Mesendoderm (in vitro differentiated cells): Measurements from ENCODE around the gene OPRL1.

ENCODE experiments used
- DNase-seq: peaks from one replicate; pipeline ENCODE4 v3.0.0; 2013
- H2AK5ac ChIP-seq: 2 replicates; pipeline ENCODE4 v1.6.1; 2013; ENCODE audit warnings: low read length, inconsistent platforms
- H2BK120ac ChIP-seq: 2 replicates; pipeline ENCODE4 v1.6.1; 2013; ENCODE audit warnings: low read depth, mild to moderate bottlenecking, low read length, moderate library complexity, mixed read lengths
- H2BK15ac ChIP-seq: replicated peaks from 2 replicates; pipeline ENCODE4 v1.6.1; 2013; ENCODE audit warnings: low read depth, mild to moderate bottlenecking, moderate library complexity
- H2BK5ac ChIP-seq: 2 replicates; pipeline ENCODE4 v1.6.1; 2013; ENCODE audit warnings: low read length, inconsistent platforms
- H3K18ac ChIP-seq: 2 replicates; pipeline ENCODE4 v1.6.1; 2013; ENCODE audit warnings: mild to moderate bottlenecking, low read length, mixed read lengths
- H3K23ac ChIP-seq: one replicate; pipeline ENCODE4 v1.6.1; 2013; ENCODE audit warnings: low read length
- H3K27ac ChIP-seq: 2 replicates; pipeline ENCODE4 v1.5.1; 2013; ENCODE audit warnings: low read depth, mild to moderate bottlenecking, inconsistent platforms, low read length, moderate library complexity
- H3K27me3 ChIP-seq: 2 replicates; pipeline ENCODE4 v1.6.1; 2013; ENCODE audit warnings: low read length, control low read depth, mild to moderate bottlenecking, inconsistent platforms; ENCODE audit not compliant: insufficient read depth, poor library complexity
- H3K36me3 ChIP-seq: 2 replicates; pipeline ENCODE4 v1.6.1; 2013; ENCODE audit warnings: low read length, inconsistent platforms; ENCODE audit not compliant: control insufficient read depth, insufficient read depth
- H3K4ac ChIP-seq: one replicate; pipeline ENCODE4 v1.6.1; 2013; ENCODE audit warnings: low read depth, mild to moderate bottlenecking, low read length, moderate library complexity
- H3K4me1 ChIP-seq: 2 replicates; pipeline ENCODE4 v1.6.1; 2013; ENCODE audit warnings: low read depth, low read length, inconsistent platforms; ENCODE audit not compliant: control insufficient read depth
- H3K4me2 ChIP-seq: 2 replicates; pipeline ENCODE4 v1.6.1; 2013; ENCODE audit warnings: low read length
- H3K4me3 ChIP-seq: 2 replicates; pipeline ENCODE4 v1.5.1; 2013; ENCODE audit warnings: mild to moderate bottlenecking, low read length
- H3K56ac ChIP-seq: one replicate; pipeline ENCODE4 v1.6.1; 2013; ENCODE audit warnings: low read length
- H3K79me1 ChIP-seq: 2 replicates; pipeline ENCODE4 v1.6.1; 2013; ENCODE audit warnings: low read length, inconsistent platforms
- H3K79me2 ChIP-seq: 2 replicates; pipeline ENCODE4 v1.6.1; 2013; ENCODE audit warnings: mild to moderate bottlenecking, low read length; ENCODE audit not compliant: control insufficient read depth, insufficient read depth
- H3K9ac ChIP-seq: 2 replicates; pipeline ENCODE4 v1.6.1; 2013; ENCODE audit warnings: low read length, inconsistent platforms
- H4K5ac ChIP-seq: one replicate; pipeline ENCODE4 v1.6.1; 2013; ENCODE audit warnings: low read length
- H4K8ac ChIP-seq: one replicate; pipeline ENCODE4 v1.6.1; 2013; ENCODE audit warnings: low read depth, mild to moderate bottlenecking, control low read depth, low read length, moderate library complexity
- WGBS: extraction: QIAGEN DNeasy Blood & Tissue Kit; methylation state at CpG from one replicate; pipeline ENCODE4 v1.1.7; 2013; ENCODE audit warnings: low lambda C conversion rate, missing lambda C conversion rate; ENCODE audit not compliant: insufficient coverage; ENCODE audit errors: extremely low coverage; 5-methylcytosine and 5-hydroxymethylcytosine counted together

The OPRL1 gene

GRCh38 chr20:64107736-64108457, 28.0 kb downstream of the OPRL1 start:
- no peak overlapping the region for H2BK120ac ChIP-seq
- H2AK5ac ChIP-seq: no peak overlapping the region
- H3K27me3 ChIP-seq: no peaks in the 10 kb centered on the region
- H3K36me3 ChIP-seq: no peaks in the 10 kb centered on the region
- no peak overlapping the region for H3K4me2 ChIP-seq
- no peaks in the 10 kb centered on the region for H3K4me1 ChIP-seq
- no peak overlapping the region for H2BK5ac ChIP-seq
- H3K18ac ChIP-seq: no peak overlapping the region
- no peaks in the 10 kb centered on the region for H3K79me2 ChIP-seq
- no CpG with 5 or more reads among the region's 19 CpGs for WGBS
- H3K9ac ChIP-seq: no peak overlapping the region
- no peaks in the 10 kb centered on the region for H3K79me1 ChIP-seq
- H3K56ac ChIP-seq: no peak overlapping the region
- no peak overlapping the region for H3K4me3 ChIP-seq
- H4K5ac ChIP-seq: no peak overlapping the region
- no peak overlapping the region for H2BK15ac ChIP-seq
- no peak overlapping the region for H3K27ac ChIP-seq
- no peak overlapping the region for H4K8ac ChIP-seq
- DNase-seq: no peak
- no peak overlapping the region for H3K4ac ChIP-seq
- no peak overlapping the region for H3K23ac ChIP-seq

GRCh38 chr20:64108731-64109681, 29.1 kb downstream of the OPRL1 start:
- H4K8ac ChIP-seq: no peak overlapping the region
- H3K36me3 ChIP-seq: no peaks in the 10 kb centered on the region
- no peak overlapping the region for H2AK5ac ChIP-seq
- H2BK15ac ChIP-seq: no peak overlapping the region
- H3K4me2 ChIP-seq: no peak overlapping the region
- H3K79me1 ChIP-seq: no peaks in the 10 kb centered on the region
- H4K5ac ChIP-seq: no peak overlapping the region
- H3K4me1 ChIP-seq: no peaks in the 10 kb centered on the region
- H3K18ac ChIP-seq: no peak overlapping the region
- H3K9ac ChIP-seq: no peak overlapping the region
- H3K23ac ChIP-seq: no peak overlapping the region
- H2BK120ac ChIP-seq: no peak overlapping the region
- no peak for DNase-seq
- no CpG with 5 or more reads among the region's 26 CpGs for WGBS
- no peak overlapping the region for H3K4me3 ChIP-seq
- no peak overlapping the region for H3K4ac ChIP-seq
- no peak overlapping the region for H3K56ac ChIP-seq
- H3K27ac ChIP-seq: no peak overlapping the region
- H3K27me3 ChIP-seq: no peaks in the 10 kb centered on the region
- H3K79me2 ChIP-seq: no peaks in the 10 kb centered on the region
- no peak overlapping the region for H2BK5ac ChIP-seq

GRCh38 chr20:64109831-64110391, 30.0 kb downstream of the OPRL1 start:
- Histone ChIP-seq H3K36me3 (no peaks in the 10 kb centered on the region), H3K79me2 (no peaks in the 10 kb centered on the region), H3K27ac (no peak overlapping the region), H2BK15ac (no peak overlapping the region), H3K4ac (no peak overlapping the region), H3K9ac (no peak overlapping the region), H3K23ac (no peak overlapping the region), H3K4me1 (no peaks in the 10 kb centered on the region), H3K4me2 (no peak overlapping the region), H3K27me3 (no peaks in the 10 kb centered on the region), H2BK5ac (no peak overlapping the region), H3K18ac (no peak overlapping the region), H4K5ac (no peak overlapping the region), H3K79me1 (no peaks in the 10 kb centered on the region), H3K4me3 (no peak overlapping the region), H4K8ac (no peak overlapping the region), H2AK5ac (no peak overlapping the region), H2BK120ac (no peak overlapping the region), H3K56ac (no peak overlapping the region)
- DNase-seq: no peak
- WGBS: no CpG with 5 or more reads among the region's 16 CpGs

GRCh38 chr20:64110411-64111068, 30.7 kb downstream of the OPRL1 start:
- no peak overlapping the region for H3K4ac ChIP-seq
- no peak overlapping the region for H2BK5ac ChIP-seq
- no peaks in the 10 kb centered on the region for H3K27me3 ChIP-seq
- H2AK5ac ChIP-seq: no peak overlapping the region
- no peak overlapping the region for H3K18ac ChIP-seq
- no peak overlapping the region for H3K23ac ChIP-seq
- no peaks in the 10 kb centered on the region for H3K36me3 ChIP-seq
- no peak overlapping the region for H3K27ac ChIP-seq
- H4K5ac ChIP-seq: no peak overlapping the region
- no peak overlapping the region for H3K56ac ChIP-seq
- no peak for DNase-seq
- H2BK120ac ChIP-seq: no peak overlapping the region
- no peaks in the 10 kb centered on the region for H3K4me1 ChIP-seq
- no peak overlapping the region for H3K4me2 ChIP-seq
- no peaks in the 10 kb centered on the region for H3K79me2 ChIP-seq
- no peak overlapping the region for H2BK15ac ChIP-seq
- no peak overlapping the region for H3K9ac ChIP-seq
- no peak overlapping the region for H3K4me3 ChIP-seq
- no peaks in the 10 kb centered on the region for H3K79me1 ChIP-seq
- H4K8ac ChIP-seq: no peak overlapping the region
- WGBS: no CpG with 5 or more reads among the region's 10 CpGs

- Histone ChIP-seq H3K18ac (no peak overlapping the region), H3K27me3 (no peaks in the 10 kb centered on the region)
These were observed 32.2 kb downstream of the OPRL1 start for GRCh38 chr20:64111841-64112641.

More at GRCh38 chr20:64111841-64112641, 32.2 kb downstream of the OPRL1 start:
- Histone ChIP-seq H3K79me1 (no peaks in the 10 kb centered on the region), H2BK5ac (no peak overlapping the region), H2AK5ac (no peak overlapping the region), H2BK120ac (no peak overlapping the region), H3K4me2 (no peak overlapping the region), H3K23ac (no peak overlapping the region), H3K27ac (no peak overlapping the region), H3K4me3 (no peak overlapping the region), H3K4me1 (no peaks in the 10 kb centered on the region), H4K5ac (no peak overlapping the region), H3K79me2 (no peaks in the 10 kb centered on the region), H3K36me3 (no peaks in the 10 kb centered on the region), H3K56ac (no peak overlapping the region), H4K8ac (no peak overlapping the region), H3K4ac (no peak overlapping the region), H2BK15ac (no peak overlapping the region), H3K9ac (no peak overlapping the region)
- WGBS: no CpG with 5 or more reads among the region's 19 CpGs
- DNase-seq: no peak
